HG02588 (cell line): ENCODE data around the gene HBE1.
A peak's percentile ranks its signal among the peaks of the same experiment; 100 is the strongest.
"Not testable (repeated sequence)": the region's sequence is repeated elsewhere in the genome, so short reads cannot be mapped to it uniquely, and the experiment has no call there.

Experiments used
- ATAC-seq: cut with Tn5 transposase; IDR thresholded peaks from one replicate; pipeline ENCODE4 v1.9.1; 2021; ENCODE audit warnings: mild to moderate bottlenecking, moderate library complexity; ENCODE audit not compliant: unreplicated experiment

Gene HBE1

DNA sequence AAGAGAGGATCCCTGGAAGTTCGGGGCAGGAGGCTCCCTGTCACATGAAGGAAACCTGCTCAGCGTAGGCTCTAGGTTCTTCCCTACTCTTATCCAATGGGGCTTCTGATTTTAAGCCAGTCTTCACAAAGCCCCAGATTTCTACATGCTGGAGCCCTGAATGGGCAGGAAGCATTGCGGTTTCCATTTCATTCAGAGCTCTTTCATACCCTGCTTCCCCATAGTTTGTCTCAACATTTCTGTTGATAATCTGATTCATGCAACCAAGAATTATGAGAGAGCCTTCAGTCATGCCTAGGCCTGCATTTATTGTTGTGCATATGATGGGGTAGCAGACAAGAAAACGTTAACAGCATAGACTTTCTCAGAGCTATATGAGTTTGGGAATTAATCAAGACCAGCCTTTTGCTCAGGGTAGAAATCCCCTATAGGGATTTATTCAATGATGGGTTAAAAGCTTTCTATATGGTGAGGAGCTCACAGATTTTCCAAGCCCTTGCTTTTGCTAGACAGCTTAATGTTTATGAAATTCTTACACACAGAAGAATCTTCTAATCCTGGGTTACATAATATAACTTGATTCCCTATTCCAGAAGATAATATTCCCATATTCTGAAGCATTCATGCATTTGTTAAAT is 16.1 kb upstream of the HBE1 start:
- no peak for ATAC-seq

DNA sequence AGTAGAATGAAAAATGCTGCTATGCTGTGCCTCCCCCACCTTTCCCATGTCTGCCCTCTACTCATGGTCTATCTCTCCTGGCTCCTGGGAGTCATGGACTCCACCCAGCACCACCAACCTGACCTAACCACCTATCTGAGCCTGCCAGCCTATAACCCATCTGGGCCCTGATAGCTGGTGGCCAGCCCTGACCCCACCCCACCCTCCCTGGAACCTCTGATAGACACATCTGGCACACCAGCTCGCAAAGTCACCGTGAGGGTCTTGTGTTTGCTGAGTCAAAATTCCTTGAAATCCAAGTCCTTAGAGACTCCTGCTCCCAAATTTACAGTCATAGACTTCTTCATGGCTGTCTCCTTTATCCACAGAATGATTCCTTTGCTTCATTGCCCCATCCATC is 14.9 kb upstream of the HBE1 start:
- no peak for ATAC-seq

DNA sequence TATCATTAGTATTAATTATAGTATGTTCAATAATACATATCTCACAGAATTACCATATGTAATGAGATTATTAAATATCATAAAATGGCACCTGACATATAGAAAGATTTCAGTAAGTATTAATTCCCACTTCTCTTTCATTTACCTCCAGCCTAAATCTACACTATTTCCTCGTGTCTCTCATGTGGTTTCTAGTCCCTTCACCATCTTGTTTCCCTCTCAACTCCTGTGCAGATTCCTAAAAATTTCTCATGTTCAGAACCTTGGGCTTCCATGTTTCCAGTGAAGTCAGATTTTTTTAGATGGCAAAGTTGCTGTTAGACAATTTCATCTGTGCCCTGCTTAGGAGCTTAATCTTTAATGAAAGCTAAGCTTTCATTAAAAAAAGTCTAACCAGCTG is 14.1 kb upstream of the HBE1 start:
- no peak for ATAC-seq

DNA sequence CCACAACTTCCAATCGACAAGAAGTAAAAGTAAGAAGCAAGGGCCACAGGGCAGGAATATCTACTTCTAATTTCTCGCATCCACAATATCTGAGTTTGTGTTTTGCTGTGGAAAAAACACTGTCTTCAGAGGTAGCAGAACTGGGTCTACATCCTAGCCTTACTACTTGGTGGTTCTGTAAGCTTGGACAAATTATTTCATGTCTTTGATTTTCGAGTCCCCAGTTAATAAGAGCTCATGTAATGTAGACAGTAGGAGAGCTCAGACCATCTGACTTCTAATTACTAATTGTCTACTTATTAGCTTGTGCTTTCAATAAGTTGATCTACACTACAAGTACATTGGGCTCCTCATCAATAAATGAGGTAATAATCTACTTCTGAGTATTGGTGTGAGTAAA is 13.3 kb upstream of the HBE1 start:
- ATAC-seq = no peak

DNA sequence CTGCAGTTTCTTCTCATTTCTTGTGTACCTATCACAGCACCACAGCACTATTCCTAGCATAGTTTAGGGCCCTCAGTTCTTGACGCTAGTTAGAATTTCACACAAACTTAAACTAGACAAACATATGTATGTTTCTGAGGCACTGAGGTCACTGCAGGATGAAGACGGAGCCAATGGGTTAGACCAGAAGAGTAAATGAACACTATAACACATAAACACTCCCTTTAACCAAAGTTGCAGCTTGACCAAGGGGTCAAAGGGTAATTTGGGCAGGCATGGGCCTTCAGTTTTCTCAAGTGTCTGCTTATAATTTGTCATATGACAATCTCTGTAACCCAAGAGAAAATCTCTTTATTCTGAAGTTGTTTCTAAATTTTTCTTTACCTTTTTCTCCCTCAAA is 12.9 kb upstream of the HBE1 start:
- no peak for ATAC-seq

DNA sequence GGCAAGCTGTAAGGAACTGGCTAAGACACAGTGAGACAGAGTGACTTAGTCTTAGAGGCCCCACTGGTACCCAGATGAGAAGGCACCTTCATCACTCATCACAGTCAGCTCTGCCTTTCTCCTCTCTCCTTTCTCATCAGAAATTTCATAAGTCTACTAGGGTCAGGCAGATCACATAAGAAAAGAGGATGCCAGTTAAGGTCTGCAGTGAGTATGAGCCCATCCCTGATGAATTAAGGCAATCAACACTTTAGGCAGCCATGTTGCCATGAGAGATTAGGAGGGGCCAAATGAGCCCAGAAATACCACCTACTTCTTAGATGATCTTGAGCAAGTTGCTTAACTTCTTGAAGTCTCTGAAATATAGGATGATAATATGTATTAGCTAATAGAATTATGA is 11.9 kb upstream of the HBE1 start:
- ATAC-seq = no peak

DNA sequence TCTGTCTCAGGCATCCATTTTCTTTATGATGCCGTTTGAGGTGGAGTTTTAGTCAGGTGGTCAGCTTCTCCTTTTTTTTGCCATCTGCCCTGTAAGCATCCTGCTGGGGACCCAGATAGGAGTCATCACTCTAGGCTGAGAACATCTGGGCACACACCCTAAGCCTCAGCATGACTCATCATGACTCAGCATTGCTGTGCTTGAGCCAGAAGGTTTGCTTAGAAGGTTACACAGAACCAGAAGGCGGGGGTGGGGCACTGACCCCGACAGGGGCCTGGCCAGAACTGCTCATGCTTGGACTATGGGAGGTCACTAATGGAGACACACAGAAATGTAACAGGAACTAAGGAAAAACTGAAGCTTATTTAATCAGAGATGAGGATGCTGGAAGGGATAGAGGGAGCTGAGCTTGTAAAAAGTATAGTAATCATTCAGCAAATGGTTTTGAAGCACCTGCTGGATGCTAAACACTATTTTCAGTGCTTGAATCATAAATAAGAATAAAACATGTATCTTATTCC is 10.9 kb upstream of the HBE1 start:
- peak; percentile 91 for ATAC-seq

DNA sequence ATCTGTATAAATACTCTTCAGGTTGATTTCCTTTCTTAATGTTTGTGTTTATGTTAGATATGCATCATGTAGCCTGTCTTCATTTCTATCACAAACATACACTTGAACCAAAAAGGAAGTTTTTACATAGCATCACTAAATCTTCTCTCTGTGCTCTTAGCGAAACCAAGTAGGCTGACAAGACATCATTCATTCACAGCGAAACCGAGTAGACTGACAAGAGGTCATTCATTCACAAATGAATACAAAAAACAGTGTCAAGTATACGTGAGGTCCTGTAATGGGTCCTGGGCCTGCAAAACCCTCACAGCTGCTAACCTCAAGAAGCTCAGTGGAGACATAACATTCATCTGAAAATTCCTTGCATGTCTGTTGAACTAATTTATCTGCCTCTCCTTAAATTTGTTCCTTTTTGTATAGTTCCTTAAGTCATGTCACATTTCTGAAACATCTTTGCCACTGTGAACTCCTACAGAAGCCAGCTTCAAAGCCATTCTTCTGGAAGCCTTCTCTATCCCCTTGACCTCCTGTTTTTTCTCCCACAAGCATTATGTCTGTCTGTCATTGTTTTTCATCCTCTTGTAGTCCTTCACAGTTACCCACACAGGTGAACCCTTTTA is 9.8 kb upstream of the HBE1 start:
- ATAC-seq = no peak

DNA sequence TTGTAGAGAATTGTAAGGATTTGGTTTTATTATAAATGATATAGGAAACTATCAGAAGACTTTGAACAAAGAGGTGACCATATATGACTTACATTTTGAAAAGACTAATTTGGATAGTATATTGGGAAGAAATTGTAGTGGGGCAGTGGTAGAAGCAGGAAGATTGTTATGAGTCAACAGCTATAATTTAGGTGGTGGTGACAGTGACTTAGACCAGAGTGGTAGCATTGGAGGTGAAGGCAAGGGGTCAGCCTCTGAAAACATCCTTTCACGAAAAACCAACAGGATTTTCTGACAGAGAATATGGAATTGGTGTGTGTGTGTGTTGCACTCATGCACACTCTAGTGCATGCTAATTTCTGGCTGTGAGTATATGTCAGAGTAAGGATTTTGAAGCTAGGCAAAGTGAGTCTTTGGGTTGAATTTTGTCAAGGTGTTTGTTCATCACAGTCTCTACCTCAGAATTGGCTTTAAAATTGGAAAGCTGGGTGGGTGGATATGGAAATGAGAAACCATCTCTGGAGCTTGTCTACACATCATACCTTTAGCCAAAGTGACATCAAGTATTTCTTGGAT is 8.2 kb upstream of the HBE1 start:
- ATAC-seq = no peak

DNA sequence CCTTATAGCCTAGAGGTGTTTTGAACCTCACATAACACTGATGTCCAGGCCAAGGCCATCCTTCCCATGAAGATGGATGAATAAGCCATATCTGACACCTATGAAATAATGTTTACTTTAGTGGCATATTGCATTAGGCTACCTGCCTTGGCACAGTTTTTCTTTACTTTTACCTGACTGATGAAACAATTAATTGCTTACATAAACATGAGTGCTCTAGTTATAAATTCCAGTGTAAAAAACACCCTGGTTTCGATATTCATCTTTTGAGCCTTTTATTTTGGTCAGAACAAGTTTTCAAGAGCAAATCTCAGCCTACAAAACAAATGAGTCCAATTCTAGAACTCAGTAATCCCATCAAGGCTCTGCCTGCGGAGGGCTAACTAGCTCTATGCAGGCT is 7.0 kb upstream of the HBE1 start:
- ATAC-seq = no peak

DNA sequence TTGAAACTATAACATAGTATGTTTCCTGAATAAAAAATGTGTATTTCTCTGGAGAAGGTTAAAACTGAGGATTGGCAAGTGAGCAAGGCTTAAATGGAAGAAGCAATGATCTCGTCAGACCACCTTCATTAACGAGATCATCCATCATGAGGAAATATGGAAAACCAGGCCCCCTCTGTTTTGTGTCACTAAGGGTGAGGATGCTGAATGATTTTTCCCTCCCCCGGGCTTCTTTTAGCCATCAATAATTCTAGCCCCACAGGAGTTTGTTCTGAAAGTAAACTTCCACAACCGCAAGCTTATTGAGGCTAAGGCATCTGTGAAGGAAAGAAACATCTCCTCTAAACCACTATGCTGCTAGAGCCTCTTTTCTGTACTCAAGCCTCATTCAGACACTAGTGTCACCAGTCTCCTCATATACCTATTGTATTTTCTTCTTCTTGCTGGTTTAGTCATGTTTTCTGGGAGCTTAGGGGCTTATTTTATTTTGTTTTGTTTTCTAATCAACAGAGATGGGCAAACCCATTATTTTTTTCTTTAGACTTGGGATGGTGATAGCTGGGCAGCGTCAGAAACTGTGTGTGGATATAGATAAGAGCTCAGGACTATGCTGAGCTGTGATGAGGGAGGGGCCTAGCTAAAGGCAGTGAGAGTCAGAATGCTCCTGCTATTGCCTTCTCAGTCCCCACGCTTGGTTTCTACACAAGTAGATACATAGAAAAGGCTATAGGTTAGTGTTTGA is 5.8 kb upstream of the HBE1 start:
- ATAC-seq = no peak

DNA sequence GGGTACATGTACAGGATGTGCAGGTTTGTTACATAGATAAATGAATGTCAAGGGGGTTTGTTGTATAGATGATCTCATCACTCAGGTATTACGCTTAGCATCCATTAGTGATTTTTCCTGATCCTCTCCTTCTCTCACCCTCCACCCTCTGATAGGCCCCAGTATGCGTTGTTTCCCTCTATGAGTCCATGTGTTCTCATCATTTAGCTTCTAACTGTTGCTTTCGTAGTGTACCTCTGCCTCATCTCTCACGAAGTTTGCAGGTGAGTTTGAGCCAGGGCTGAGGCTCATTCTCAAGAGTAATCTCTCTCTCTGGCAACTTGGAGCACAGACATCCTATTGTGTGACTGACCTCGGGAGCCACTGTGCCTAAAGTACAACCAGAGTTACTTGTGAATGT is 4.7 kb upstream of the HBE1 start:
- no peak for ATAC-seq

DNA sequence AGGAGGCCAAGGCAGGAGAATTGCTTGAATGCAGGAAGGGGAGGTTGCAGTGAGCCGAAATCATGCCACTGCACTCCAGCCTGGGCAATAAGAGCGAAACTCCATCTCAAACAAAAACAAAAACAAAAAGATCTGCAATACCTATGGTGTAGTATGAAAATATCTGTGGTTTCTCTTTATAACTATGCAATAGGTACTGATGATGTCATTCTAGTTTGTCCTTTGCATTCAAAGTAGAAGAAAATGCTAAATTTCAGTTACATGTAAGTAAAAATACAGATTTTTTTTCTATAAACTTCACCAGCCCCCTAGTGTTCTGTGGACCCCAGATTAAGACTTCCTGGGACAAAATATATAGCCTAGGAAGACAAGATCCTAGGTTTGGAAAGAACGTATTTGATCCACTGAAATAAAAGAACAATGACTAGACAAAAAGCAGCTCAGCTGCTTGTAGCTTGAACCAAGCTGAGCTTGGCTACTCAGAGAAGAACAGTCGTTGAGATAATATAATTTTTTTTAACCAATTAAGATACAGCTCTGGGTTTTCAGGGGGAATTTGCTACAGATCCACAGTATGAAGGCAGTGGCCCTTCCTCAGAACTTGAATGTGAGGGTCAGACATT is 2.8 kb upstream of the HBE1 start:
- no peak for ATAC-seq

DNA sequence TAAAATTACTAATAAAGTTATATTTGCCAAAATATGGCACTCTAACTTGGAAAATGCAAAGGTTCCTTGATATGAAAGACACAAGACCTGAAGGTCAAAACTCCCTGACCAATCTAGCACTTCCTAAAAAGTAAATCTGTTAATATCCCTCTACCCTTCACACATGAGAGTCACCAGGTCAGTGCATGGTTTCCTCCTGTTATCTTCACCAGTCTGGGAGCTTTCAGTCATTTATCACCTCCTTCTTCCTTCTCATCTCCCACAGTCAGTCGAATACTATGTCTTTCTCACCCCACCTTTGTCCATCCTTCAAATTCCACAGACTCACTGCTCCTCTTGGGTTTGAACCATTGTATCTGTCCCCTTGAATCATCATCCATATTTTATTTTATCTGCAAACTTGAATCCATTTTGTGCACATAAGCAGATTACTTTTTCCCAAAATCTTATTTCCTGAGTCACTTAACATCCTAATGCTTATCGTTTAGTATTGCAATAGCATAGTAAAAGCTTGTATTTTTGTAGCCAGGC is 2.6 kb downstream of the HBE1 start:
- no peak for ATAC-seq

DNA sequence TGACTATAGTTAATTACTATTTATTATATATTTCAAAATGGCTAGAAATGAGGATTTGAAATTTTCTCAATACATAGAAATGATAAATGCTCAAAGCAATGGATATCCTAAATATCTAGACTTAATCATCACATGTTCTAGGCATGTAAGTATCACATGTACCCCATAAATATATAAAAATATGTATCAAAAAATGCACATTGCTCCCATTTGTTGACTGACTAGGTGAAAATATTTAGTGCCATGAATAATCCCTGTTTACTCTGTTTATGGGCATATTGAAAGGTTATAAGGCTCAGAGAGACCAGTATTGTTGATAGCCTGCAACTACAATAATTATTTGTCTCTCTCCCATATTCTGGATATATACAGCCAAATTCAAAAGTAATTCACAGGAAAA is 3.1 kb downstream of the HBE1 start:
- ATAC-seq = no peak

DNA sequence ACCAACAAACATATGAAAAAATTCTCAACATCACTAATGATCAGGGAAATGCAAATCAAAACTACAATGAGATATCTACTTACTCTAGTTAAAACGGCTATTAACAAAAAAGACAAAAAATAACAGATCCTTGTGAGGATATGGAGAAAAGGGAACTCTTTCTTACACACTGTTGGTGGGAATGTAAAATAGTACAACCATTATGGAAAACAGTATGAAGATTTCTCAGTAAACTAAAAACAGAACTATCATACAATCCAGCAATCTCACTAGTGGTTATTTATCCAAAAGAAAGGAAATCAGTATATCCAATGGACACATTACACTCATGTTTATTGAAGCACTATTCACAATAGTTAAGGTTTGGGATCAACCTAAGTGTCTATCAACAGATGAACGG is 3.9 kb downstream of the HBE1 start:
- ATAC-seq = no peak

DNA sequence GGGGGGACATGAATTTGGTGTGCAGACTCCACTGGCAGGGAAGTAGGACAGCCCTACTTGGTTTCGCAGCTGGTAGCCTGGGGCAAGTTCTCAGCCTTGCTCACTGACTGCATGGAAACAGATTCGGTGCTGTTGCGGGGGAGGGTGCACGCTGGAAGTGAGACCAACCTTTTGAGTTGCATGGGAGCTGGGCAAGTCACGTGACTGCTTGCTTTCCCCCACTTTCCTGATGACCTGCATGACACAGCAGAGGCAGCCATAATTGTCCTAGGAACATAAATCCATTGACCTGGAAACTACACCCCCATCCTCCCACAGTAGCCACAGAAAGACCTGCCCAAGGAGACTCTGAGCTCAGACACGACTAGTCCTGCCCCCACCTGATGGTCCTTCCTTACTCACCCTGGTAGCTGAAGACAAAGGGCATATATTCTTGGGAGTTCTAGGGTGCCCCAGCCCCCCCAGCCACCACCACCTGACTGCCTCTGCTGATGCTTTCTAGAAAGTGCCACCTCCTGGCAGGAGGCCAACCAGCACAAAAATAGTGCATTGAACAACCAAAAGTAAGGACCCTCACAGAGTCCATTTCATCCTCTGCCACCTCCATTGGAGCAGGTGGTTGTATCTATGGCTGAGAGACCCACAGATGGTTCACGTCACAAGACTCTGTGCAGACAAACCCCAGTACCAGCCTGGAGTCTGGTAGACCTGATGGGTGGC is 11.0 kb downstream of the HBE1 start:
- ATAC-seq = no peak

DNA sequence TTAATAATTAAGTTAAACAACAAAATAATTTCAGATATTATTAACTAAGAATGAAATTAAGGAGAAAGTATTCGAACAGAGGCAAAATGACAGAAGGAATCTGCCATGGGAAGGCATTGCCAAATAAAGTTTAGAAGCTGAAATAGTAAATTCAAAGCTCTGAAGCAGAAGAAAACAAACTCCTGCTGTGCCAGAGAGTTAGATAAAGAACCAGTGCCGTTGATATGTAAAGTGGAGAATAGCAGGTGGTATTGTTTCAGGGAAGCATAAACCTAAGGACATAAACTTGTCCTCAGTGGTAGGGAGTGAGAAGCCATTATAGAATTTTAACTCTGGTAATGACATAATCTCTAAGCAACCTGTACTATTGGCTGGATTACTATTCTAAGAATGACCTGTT is 12.4 kb downstream of the HBE1 start:
- ATAC-seq = no peak

DNA sequence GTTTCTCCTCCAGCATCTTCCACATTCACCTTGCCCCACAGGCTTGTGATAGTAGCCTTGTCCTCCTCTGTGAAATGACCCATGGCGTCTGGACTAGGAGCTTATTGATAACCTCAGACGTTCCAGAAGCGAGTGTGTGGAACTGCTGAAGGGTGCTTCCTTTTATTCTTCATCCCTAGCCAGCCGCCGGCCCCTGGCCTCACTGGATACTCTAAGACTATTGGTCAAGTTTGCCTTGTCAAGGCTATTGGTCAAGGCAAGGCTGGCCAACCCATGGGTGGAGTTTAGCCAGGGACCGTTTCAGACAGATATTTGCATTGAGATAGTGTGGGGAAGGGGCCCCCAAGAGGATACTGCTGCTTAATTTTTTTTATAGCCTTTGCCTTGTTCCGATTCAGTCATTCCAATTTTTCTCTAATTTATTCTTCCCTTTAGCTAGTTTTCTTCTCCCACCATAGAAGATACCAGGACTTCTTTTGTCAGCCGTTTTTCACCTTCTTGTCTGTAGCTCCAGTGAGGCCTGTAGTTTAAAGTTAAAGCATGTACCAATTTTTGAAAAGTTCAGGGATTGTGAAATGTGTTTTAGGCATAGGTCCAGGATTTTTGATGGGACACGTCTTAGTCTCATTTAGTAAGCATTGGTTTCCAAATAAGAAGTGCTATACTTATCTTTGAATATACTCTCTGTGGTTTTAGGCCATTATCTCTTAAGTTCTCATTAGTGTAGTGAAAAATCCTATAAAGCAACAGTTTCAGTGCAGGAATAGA is 14.9 kb downstream of the HBE1 start, which contains the start of gene HBG2:
Gene HBG2 (minus strand): TSS at position 136 of the 768 bp plus-strand sequence. CDS start 53 bp downstream, at position 83.
- ATAC-seq = not testable (repeated sequence)

DNA sequence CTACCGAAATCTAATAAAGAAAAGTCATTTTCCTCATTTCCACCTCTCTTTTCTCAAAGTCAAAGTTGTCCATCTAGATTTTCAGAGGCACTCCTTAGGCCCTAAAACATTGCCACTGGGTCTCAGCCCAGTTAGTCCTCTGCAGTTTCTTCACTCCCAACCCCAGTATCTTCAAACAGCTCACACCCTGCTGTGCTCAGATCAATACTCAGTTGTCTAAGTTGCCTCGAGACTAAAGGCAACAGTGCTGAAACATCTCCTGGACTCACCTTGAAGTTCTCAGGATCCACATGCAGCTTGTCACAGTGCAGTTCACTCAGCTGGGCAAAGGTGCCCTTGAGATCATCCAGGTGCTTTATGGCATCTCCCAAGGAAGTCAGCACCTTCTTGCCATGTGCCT is 15.7 kb downstream of the HBE1 start:
- ATAC-seq = not testable (repeated sequence)
